ENCODE results near the gene PICALM. TPM values are rescaled to one million over a fixed set of nuclear protein-coding genes. Genes with fewer than 3 reads are reported as not detected.

Gene PICALM
- total and polyA plus RNA-seq, 2 of the 13 experiments (the other 11 are each of a cell fraction or from before 2014, with no cell fraction given): 97.6 to 154 TPM

GRCh38 chr11:85930879-85931366 is 138.0 kb downstream of the PICALM start (continued):
- TF ChIP-seq MLX (CRISPR knock-in tag; IDR thresholded peaks at IDR 0.05): 0 out of 2 replicates have a peak, but pooled peaks have one; percentile 42
- TF ChIP-seq RXRA (CRISPR knock-in tag; IDR thresholded peaks at IDR 0.05): peak; percentile 96; the same call in 1 of the 2 replicates
- TF ChIP-seq JUN (CRISPR knock-in tag; IDR thresholded peaks at IDR 0.05): peak; percentile 97
- TF ChIP-seq SOX13 (IDR thresholded peaks at IDR 0.05): peak; percentile 97
- TF ChIP-seq SOX13 (CRISPR knock-in tag; conservative IDR thresholded peaks at IDR 0.05 in 1 of 2, IDR thresholded peaks at IDR 0.05 in 1 of 2): peak in 1 of 2 experiments; percentile 100; a peak in 2 of 4 replicates
- peak; percentile 96 for TF ChIP-seq BCL6 (CRISPR knock-in tag; IDR thresholded peaks at IDR 0.05)
- peak; percentile 78 for TF ChIP-seq KLF12 (CRISPR knock-in tag; IDR thresholded peaks at IDR 0.05; ENCODE audit: borderline replicate concordance)
- TF ChIP-seq ZNF343 (CRISPR knock-in tag; IDR thresholded peaks at IDR 0.05): no peak
- TF ChIP-seq ZNF207 (IDR thresholded peaks at IDR 0.05; ENCODE audit: borderline replicate concordance): no peak
- peak; percentile 21; the same call in 1 of the 2 replicates for TF ChIP-seq ONECUT2 (CRISPR knock-in tag; IDR thresholded peaks at IDR 0.05)
- TF ChIP-seq ERF (CRISPR knock-in tag; IDR thresholded peaks at IDR 0.05): peak; percentile 85; the same call in 1 of the 2 replicates
- peak; percentile 82 for TF ChIP-seq SP5 (CRISPR knock-in tag; IDR thresholded peaks at IDR 0.05; ENCODE audit: borderline replicate concordance, low read depth)
- no peak for TF ChIP-seq PRDM4 (CRISPR knock-in tag; IDR thresholded peaks at IDR 0.05; ENCODE audit: borderline replicate concordance)
- peak; percentile 97 for TF ChIP-seq FOXJ3 (CRISPR knock-in tag; IDR thresholded peaks at IDR 0.05; ENCODE audit: borderline replicate concordance)
- peak; percentile 56 for TF ChIP-seq CEBPG (CRISPR knock-in tag; IDR thresholded peaks at IDR 0.05)
- TF ChIP-seq FOXA3 (CRISPR knock-in tag; IDR thresholded peaks at IDR 0.05): peak; percentile 98
- TF ChIP-seq PATZ1 (CRISPR knock-in tag; IDR thresholded peaks at IDR 0.05): peak; percentile 92
- peak; percentile 96 for TF ChIP-seq FOXP4 (CRISPR knock-in tag; IDR thresholded peaks at IDR 0.05)
- peak; percentile 50; the same call in 1 of the 2 replicates for TF ChIP-seq ZBTB43 (CRISPR knock-in tag; conservative IDR thresholded peaks at IDR 0.05)
- no peak for TF ChIP-seq ZMAT5 (CRISPR knock-in tag; IDR thresholded peaks at IDR 0.05; ENCODE audit: borderline replicate concordance, low read depth)
- peak; percentile 79 for TF ChIP-seq SAP130 (CRISPR knock-in tag; IDR thresholded peaks at IDR 0.05; ENCODE audit: low read depth)
- no peak for TF ChIP-seq ATM (IDR thresholded peaks at IDR 0.05; ENCODE audit: borderline replicate concordance)
- TF ChIP-seq SRF (IDR thresholded peaks at IDR 0.05; ENCODE audit: low read depth, low read length): no peak
